Epithelial cell of esophagus (primary cell): ENCODE data around the gene ACY1.

ENCODE experiments used
- DNase-seq: peaks from one replicate; pipeline ENCODE4 v3.0.0; 2010; ENCODE audit warnings: low read depth
- H3K4me3 ChIP-seq: 2 replicates; pipeline ENCODE4 v1.5.1; 2011; ENCODE audit warnings: mild to moderate bottlenecking, low read length, control low read depth
- CTCF ChIP-seq: IDR thresholded peaks from 2 replicates; pipeline ENCODE4 v1.5.1; 2011; ENCODE audit warnings: low read depth, mild to moderate bottlenecking, low read length, control low read depth, inconsistent platforms; ENCODE audit not compliant: insufficient read depth; ENCODE audit errors: missing control alignments

ACY1 gene

GRCh38 chr3:51982838-51983577 is at the start of gene ACY1:
TSS of gene ACY1 (plus strand) at chr3:51983535. CDS start at chr3:51984065, 530 bp downstream.
- TF ChIP-seq CTCF, result no peak

GRCh38 chr3:51934139-51934850 is 49.0 kb upstream of the ACY1 start:
- no peak for DNase-seq
- H3K4me3 ChIP-seq, result no peak overlapping the region
- no peak for TF ChIP-seq CTCF

More at GRCh38 chr3:51982838-51983577, at the start of gene ACY1:
- peak; percentile 91 for DNase-seq
- H3K4me3 ChIP-seq, result peak within 1 kb of the TSS; percentile 65

- H3K4me3 ChIP-seq, result no peak overlapping the region
- no peak for TF ChIP-seq CTCF
- no peak for DNase-seq
Measured at GRCh38 chr3:51934991-51935885, 48.1 kb upstream of the ACY1 start.

DNA sequence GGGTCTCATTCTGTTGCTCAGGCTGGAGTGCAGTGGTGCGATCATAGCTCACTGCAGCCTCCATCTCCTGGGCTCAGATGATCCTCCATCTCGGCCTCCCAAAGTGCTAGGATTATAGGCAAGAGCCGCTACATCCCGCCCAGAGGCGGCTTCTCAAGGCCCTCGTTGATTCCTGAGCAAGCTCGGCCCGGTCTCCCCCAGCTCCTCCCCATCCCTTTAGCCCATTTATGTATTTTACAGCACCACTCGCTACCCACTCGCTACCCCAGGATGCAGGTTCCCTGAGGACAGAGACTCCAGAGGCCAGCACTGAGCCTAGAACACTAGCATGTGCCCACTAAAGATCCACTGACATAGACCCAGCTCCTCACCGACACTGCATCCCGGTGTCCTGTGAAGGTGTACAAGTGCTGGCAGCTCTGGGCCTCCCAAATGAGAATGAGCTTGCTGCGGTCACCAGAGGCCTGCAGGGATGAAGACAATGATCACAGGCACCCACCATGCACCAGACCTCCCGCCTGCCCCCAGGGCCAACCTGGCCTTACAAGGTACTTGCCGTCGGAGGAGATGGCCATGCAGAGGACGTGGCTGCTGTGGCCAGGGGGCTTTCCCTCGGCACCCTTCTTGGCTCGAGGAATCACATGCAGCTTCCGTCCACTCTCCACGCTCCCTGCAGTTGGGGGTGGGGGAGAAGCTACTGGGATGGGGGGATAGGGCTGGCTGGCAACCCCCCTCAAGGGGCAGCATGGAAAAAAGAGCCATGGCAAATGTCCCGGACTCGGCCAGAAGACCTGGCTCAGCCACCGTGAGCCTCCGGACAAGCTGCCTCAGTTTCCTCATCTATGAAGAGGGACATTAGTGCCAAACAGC is 47.2 kb upstream of the ACY1 start:
- no peak for DNase-seq
- TF ChIP-seq CTCF, result no peak
- no peak overlapping the region for H3K4me3 ChIP-seq

DNA sequence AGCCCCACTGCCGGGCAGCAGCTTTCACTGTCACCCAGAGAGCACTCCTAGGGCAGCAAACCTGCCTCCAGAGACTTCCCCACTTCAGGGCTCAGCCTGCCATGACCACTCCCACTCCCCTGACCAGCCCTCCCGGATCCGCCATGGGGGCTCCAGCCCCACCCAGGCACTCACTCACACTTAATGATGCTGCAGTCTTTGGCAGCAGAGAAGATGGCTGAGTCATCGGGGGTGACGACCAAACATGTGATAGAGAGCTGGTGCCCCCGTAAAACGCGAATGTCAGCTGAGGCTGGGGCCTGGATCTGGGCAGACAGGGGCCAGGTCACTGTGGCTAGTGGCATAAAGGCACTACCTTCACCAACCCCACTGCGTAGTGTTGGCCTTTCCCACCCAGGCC is 46.3 kb upstream of the ACY1 start:
- TF ChIP-seq CTCF, result no peak
- H3K4me3 ChIP-seq, result no peak overlapping the region
- no peak for DNase-seq
